HG02943 (cell line): ENCODE data around the gene BCL6.

Source experiments
- ATAC-seq: cut with Tn5 transposase; IDR thresholded peaks from one replicate; pipeline ENCODE4 v1.9.1; 2021; ENCODE audit warnings: mild to moderate bottlenecking, low read depth, moderate library complexity; ENCODE audit not compliant: unreplicated experiment

Gene BCL6

DNA sequence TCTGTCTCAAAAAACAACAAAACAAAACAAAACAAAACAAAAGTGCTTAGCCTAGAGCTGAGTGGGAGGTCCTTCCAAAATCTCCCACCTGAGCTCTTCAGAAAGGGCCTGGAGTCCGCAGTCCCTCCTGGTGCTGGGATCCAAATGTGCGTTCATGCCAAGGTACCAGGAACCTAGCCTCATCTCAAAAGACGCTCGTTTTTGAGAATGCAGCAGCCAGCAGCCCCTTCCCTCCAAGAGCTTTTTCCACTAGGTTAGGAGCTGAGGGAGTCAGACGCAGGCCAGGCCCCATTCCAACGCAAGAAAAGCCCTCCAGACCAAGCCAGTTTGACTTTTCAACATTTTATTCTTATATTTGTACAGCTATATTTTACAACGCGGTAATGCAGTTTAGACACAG is 24.2 kb downstream of the BCL6 start:
- ATAC-seq, result no peak

DNA sequence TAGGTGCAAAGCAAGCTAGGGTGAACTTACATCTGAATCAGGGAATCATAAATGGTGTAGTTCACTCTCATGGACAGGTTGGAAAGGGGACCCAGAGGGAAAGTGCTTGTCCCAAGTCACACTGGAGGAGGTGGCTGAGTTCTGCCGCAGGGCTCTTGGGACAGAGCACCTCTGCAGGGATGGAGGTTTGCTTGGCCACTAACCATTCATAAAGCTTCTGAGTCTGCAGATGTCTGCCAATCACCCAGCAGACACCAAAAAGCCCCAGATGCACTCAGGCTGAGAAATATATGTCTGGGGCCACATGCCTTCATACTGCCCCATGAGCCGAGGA is 25.0 kb downstream of the BCL6 start:
- no peak for ATAC-seq

DNA sequence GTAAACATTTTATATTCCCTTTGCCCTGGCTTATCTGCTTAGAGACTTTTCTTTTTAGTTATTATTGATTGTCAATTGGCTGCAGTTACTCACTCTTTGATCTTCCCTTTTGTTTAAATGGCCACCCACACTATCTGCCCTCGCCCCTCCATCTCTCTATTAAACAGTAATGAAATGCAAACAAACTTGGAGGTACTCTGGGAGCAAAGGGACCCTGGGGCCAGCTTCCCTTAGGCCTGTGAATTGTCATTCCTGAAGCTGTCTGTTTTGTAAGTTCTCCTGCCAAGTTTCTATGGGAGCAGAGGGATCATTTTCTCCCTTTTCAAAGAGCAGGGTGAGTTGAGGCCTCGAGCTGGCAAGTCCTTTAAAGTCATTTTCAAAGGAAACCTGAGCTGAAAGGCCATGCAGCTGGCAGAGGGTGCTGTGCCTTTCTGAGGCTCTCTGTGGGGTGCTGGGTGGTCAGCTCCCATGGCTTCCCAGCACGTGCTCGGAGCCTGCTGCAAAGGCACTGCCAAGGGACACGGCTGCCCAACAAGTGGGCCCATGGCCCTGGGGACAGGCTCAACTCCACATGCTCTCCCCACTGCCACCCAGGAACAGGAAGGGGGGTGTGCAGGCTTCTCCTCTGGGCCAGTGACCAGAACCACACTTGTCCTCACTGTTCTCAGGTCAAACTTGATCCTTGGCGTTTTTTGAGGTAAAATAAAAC is 25.5 kb downstream of the BCL6 start:
- ATAC-seq, result no peak

DNA sequence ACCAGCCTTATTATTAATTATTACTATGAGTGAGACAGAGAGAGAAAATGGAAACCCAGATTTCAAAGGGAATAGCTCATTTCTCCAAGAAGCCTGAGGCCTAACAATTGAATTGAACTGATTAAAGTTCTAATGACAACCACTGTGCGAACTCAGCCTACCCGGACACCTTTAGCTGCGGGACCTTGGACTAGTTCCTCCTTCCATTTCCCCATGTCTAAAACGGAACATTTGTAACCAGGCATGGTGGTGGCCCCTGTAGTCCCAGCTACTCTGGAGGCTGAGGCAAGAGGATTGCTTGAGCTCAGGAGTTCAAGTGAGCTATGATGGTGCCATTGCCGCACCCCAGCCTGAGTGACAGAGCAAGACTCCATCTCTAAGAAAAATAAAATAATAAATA is 26.5 kb downstream of the BCL6 start:
- ATAC-seq, result no peak

DNA sequence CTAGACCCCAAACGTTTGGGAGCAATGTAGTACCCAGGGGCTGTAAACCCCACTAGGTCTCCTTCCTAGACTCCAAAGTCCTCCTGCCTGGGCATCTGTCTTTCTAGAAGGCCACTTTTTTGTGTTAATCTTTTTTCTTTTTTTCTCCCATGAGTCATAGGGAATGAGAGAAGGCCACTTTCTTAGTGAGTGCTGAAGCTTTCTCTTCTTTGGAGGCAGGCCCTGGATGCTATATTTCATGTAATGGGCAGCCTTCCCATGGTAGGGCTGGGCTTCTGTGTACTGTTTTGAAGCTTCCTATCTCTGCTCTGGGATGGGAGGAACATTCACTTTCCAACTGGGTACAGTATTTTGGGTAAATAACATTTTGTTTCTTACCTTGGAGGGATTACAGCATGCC is 27.7 kb downstream of the BCL6 start:
- ATAC-seq, result no peak

DNA sequence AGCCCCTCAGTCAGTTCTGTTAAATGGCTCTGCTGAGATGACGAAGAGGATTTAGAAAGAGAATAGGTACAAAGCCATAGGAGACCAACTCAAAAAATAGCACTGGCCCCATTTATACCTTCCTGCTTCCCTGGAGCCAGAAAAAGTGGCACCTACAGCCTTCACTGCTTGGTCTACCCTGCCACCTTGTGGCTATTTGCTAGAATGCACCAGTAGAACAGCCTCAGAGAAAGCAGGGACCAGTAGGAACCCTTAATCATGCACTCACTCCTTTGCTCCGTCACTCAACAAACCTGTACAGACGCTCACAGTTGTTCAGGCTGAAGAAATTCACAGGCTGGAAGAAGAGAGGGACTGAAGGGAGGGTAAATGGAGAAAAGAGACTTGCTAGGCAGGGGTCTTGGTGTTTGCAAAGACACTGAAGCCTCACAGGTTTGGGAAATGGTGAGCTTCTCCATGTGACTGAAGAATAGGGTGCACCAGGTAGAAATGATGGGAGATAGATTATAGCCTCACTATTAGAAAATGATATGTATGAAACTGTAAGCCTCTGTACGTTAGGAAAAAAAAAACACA is 30.8 kb downstream of the BCL6 start:
- ATAC-seq, result peak; percentile 70

DNA sequence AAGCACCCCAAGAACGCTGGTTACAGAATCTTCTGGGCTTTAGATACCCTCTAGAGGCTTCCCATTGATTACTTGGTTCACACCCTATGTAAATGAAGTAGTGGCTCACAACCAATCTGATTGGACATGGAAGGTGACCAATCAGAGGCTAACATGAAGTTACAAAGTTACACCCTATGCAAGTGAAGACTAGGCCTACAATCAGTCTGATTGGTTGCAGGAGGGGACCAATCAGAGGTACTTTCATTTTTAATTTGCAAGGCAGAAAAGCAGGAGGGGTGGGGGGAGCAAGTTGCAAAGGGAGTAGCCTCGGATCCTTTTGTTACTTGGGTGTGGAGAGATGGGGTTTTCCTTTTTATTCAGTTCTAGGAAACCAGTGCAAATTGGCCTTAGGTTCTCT is 31.8 kb downstream of the BCL6 start:
- ATAC-seq, result no peak

DNA sequence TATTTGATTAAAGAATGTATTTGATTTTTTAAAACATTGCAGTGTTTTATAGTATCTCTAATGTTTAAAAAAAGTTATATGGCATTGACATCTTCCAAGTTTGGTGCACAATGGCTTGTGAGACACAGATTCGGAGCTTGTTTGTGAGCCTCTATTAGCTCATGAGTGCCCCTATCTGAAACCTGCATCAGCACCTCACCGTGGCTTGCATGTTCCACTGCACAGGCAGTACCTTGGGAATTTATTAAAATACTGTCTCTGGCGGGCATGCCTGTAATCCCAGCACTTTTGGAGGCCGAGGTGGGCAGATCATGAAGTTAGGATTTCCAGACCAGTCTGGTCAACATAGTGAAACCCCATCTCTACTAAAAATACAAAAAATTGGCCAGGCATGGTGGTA is 36.1 kb downstream of the BCL6 start:
- no peak for ATAC-seq

DNA sequence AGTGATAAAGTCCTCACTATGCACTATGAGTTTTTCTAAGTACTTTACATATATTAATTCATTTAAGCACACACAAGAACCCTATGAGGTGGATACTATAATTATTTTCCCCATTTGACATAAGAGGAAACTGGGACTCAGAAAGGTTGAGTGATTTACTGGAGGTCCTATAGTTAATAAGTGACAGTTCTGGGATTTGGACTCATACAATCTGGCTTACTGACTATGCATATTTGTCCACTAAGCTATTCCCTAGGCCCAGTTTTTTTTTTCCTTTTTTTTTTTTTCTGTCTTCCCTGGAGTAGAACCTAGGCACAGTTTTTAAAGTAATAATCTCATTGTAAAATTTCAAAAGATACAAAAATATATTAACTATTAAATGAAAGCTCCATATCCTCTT is 36.6 kb downstream of the BCL6 start:
- no peak for ATAC-seq

DNA sequence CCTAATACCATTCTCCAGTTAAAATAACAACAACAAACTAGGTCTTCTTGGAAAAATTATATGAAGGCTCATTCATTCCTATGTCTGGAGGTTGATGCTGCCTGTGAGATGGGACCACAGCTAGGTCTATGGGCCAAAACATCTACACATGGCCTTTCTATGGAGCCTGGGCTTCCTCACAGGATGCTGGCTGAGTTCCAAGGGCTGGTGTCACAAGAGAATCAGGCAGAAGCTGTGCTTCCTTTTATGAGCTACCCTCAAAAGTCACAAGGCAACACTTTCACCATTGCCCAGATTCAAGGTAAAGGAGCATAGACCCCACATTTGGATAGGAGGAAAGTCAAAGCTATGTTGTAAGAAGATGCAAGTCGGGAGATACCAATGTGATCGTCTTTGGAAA is 38.3 kb downstream of the BCL6 start:
- ATAC-seq, result no peak

DNA sequence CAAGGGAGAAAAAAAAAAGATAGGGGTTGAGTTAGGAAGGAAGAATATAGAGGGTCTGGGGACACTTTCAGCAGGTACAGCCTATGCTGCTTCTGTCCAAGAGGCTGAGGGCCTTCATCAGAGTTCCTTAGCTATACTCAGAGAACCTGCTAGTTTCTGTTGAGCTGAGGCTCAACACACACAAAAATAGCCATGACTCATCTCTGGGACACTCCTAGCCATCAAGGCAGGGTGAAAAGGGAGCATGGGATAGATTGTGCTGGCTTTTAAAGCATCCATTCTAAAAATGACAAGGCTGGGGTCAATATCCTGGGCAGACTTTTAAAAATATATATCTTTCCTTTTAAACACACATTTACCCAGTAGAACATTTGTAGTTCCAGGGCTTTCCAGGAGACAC is 40.1 kb downstream of the BCL6 start:
- ATAC-seq, result no peak

DNA sequence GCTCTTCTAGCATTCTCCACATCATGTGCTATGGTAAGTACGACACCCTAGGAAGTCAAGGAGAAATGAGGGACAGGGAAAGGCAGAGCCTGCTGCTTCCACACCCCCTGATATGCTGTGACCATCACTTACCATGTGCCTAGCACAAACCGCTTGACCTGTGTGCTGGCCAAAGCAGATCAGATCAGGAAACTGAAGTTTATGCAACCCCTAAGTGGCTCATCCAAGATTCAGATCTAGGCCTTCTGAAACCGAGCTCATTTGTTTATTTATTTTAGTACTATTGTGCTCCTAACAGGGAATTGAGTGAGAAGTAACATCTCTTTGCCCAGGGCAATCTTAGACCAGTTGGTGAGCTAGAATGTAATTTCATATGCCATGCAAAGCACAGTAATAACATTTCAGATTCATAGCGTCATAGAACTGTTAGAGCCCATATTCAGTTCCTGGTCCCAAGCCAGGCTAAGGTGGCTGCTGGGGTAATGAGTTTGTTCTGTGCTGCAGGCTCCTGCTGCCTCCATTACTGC is 42.7 kb downstream of the BCL6 start, which contains the start of gene RTP2:
Gene RTP2 (minus strand): TSS at position 51 of the 527 bp plus-strand sequence. CDS start 429 bp downstream, outside the sequence.
- no peak for ATAC-seq

DNA sequence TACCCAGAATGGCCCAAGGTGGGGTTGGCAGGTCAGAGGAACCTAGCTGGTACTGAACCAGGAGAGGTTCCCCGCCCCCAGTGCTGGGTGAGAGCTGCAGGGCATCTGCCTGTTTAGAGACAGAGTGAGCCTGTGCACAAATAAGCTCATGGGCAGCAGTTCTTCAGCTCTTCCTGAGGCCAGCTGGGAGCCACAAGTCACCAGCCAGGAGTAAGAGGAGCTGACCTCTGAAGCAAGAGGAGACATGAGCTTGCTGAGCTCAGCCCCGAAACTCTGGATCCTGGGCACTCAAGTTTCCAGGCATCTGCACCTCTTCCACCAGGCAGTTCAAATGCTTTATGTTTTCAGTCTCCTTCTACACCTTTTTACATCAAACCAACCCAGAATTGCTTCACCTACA is 45.0 kb downstream of the BCL6 start:
- ATAC-seq, result no peak

DNA sequence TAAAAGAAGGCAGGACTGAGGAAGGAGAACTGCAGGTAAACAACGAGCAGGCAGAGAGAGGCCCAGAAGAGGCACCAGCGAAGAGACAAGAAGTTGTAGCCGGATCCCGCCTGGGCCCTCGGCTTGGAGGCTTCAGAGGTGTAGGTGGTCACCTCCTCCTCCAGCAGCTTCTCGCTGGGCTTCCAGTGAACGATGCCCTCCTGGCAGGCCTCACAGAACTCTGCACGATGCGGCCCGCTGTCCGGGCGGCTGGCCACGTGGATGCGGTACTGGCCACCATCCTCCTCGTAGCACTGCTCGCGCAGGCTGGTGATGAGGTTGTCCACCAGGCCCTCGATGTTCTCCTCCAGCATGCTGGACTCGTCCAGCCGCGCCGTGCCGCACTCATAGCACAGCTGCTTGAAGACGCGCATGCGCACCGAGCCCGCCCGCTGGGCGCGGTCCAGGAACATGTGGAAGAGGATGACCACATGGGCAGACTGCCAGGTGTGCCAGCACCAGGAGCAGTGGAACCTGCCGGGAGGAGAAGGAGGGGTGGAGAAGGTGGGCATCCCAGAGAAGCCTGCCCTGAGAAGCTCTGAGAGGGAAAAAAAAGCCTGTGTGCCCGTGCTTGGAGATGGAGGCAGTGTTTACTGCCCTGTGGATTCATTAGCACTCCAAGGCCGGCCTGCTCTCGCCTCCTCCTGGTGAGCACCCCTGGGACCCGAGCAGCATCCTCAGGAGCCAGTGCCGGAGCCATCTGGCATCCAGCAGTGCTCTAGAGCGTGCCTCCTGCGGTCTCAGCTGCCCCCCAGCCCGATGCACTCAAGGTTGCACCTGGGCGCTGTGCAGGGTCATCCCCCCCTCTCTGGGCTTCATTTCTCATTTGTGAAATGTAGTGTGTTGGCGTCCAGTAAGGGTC is 46.5 kb downstream of the BCL6 start:
- no peak for ATAC-seq

DNA sequence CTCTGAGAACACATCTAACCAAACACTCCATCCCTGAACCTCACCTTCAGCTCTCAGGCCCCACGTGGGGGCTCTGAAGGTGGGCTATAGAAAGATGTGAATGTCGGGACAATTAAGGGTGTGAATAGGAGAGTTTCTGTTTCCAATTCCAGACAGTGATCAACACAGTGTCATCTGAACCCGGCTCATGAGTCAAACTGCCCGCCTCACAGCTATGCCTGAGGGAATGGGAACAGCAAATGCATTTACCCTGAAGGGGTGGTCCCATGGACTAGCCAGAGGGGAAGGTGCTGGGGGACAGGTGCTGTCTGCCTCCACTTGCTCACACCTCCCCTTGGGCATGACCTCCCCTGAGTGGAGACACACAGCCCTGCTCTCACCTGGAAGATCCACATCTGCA is 49.2 kb downstream of the BCL6 start:
- no peak for ATAC-seq

DNA sequence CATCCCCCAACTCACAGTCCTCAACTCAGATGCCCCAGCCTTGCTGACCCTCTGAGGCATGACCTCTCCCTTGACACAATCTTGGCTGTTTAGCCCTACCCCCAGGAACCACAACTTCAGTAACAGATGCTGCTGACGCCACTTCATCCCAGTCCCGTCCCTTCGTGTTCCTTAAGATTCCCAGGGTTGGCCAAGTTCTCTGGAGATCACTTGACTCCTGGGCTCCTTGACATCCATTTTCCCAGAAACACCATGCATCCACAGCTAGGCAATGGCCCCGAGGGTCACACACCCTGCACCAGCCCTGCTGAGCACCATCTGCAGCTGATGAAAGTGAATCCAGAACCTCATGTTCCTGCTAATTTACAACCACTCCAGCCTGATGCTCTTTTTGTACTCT is 49.8 kb downstream of the BCL6 start:
- no peak for ATAC-seq

DNA sequence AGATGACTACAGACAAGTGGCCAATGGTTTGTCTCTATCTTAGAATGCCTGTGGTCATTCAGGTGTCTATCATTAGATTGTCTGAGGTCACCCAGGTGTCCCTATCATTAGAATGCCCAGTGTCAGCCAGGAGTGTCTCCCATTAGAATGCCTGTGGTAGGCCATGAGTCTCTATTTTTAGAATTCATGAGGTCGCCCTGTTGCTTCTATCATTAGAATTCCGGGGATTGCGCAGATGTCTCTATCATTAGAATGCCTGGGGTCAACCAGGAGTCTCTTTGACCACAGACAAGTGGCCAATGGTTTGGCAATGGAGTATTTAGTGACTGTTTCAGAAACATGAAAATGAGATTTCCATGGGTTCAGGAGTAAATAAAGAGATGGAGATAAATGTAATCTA is 50.5 kb downstream of the BCL6 start:
- ATAC-seq, result no peak

DNA sequence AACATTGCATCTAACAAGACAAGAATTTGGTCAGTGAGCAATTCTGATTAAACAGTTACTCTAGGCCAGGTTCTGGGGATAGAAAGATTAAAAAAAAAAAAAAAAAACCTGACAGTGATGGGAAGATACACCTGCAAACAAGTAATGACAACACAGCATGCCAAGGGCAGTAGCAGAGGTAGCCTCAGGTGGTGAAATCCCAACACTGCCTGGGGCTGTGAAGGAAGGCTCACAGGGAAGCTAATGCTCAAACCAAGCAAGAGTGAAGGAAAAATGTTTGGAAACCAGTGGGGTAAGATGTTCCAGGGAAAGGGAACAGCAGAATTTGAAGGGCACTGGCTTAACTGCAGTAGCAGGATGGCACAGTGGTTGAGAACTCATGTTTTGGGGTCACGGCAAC is 51.8 kb downstream of the BCL6 start:
- no peak for ATAC-seq

DNA sequence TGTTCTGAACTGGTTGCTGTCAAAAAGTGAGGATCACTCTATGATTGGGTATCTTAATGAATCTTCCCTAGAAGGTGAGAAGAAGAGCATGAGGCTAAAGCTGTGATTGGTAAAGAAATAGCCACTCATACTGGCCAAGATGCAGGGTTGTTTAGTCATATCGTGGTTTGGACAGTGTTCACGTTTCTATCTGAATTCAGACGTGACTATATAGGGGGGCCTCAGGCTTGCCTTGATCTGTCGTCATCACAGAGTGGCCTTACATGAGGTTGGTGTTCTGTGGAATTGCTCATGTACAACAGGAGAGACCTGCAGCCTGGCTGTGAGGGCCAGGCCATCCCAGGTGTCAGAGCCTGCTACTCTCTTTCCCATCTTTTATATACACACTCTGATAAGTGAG is 55.3 kb downstream of the BCL6 start:
- ATAC-seq, result no peak

DNA sequence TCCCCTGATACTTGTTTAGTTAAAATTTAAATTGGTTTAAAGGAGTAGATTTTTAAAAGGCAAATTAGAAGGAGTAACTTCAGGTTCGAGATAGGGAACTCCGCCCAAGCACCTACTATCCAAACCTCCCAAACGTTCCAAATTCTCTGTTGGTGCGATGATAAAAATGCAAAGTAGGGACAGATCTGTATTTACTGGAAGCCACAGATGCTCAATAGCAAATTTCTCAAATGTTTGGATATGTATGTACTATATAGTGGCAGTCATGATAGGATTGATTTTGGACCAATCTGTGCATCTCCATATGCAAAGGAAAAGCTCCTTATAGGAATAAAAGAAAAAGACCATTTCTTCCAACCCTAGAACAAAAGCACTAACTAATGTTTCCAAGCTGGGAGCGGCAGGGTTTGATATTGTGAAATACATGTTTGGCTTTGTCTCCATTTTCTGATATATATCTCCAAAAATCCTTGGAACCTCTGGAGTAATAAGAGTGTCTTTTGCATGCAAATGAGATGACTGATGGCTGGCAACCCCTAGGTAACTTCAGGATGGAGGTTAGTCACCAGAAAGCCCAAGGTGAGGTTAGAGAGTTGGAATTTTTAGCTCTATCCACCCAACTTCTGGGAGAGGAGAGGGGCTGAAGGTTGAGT is 58.5 kb downstream of the BCL6 start:
- no peak for ATAC-seq

DNA sequence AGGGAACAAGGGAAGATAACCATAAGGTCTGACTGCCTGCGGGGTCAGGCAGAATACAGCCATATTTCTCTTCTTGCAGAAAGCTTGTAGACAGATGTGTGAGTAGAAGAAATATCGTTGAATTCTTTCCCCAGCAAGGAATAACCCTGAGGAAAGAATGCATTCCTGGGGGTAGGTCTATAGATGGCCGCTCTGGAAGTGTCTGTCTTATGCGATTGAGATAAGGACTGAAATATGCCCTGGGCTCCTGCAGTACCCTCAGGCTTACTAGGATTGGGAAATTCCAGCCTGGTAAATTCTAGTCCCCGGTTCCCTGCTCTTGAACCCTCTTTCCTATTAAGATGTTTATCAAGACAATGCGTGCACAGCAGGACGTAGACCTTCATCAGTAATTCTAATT is 59.3 kb downstream of the BCL6 start:
- ATAC-seq, result no peak
